ENCODE results near the gene ERBB4. TPM values are rescaled to one million over a fixed set of nuclear protein-coding genes. Genes with fewer than 3 reads are reported as not detected.

Gene ERBB4
- total RNA-seq, 1 experiment from 2014 or later, result not detected

- no peak overlapping the region for H3K4me3 Mint-ChIP-seq (ENCODE audit: unreplicated experiment)
- DNase-seq (ENCODE audit: unreplicated experiment), result no peak
- ChIA-PET CTCF (interaction anchor here (2.7 kb wide), 1 partner anchor 26 kb away, joined by 7 read pairs; no protein-coding TSS in a partner anchor), POLR2A (no interaction called here)
- no peak overlapping the region for H3K27ac Mint-ChIP-seq (ENCODE audit: low read depth, unreplicated experiment)
- H3K4me1 Mint-ChIP-seq (ENCODE audit: insufficient read depth, unreplicated experiment), result no peaks in the 10 kb centered on the region
- BruUV-seq (replicated peaks), result no TSS peak
- intact Hi-C loops (cut with micrococcal nuclease), result no loop called here
- TF ChIP-seq CTCF (IDR thresholded peaks at IDR 0.05; ENCODE audit: unreplicated experiment), result no peak
- H3K27me3 Mint-ChIP-seq (ENCODE audit: insufficient read depth, unreplicated experiment), result peaks cover 10% of the 10 kb centered on the region
- H3K36me3 Mint-ChIP-seq (ENCODE audit: insufficient read depth, unreplicated experiment), result no peaks in the 10 kb centered on the region
- H3K9me3 Mint-ChIP-seq (ENCODE audit: unreplicated experiment), result no peaks in the 10 kb centered on the region
Measured at GRCh38 chr2:211429256-211429920, 1109.2 kb downstream of the ERBB4 start.

- ChIA-PET POLR2A (no interaction called here), CTCF (no interaction called here)
- Mint-ChIP-seq H3K4me1 (ENCODE audit: insufficient read depth, unreplicated experiment) (no peaks in the 10 kb centered on the region), H3K27ac (ENCODE audit: low read depth, unreplicated experiment) (no peak overlapping the region), H3K36me3 (ENCODE audit: insufficient read depth, unreplicated experiment) (no peaks in the 10 kb centered on the region), H3K4me3 (ENCODE audit: unreplicated experiment) (no peak overlapping the region), H3K27me3 (ENCODE audit: insufficient read depth, unreplicated experiment) (peaks cover 23% of the 10 kb centered on the region), H3K9me3 (ENCODE audit: unreplicated experiment) (no peaks in the 10 kb centered on the region)
- DNase-seq (ENCODE audit: unreplicated experiment), result no peak
- intact Hi-C loops (cut with micrococcal nuclease), result no loop called here
- no peak for TF ChIP-seq CTCF (IDR thresholded peaks at IDR 0.05; ENCODE audit: unreplicated experiment)
- BruUV-seq (replicated peaks), result no TSS peak
Measured at GRCh38 chr2:211426240-211426639, 1112.4 kb downstream of the ERBB4 start.

DNA sequence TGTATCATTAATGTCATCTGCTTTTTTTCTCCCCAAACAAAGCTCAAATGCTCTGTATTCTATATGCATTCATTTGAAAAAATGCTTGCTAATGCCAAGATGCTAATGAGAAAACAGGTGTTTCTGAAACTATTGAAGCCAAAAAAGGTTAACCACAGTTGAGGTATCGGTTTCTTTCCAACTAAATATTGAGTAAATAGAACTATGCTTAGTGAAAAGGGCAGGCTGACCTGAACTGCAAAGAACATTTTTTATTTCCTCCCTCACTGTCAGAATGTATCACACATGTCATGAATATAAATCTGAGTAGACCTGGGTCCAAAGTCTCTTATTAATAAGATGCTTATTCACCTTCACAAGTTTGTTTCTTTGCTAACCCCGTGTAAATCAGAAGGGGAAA is 1115.6 kb downstream of the ERBB4 start:
- DNase-seq (ENCODE audit: unreplicated experiment), result no peak
- H3K4me1 Mint-ChIP-seq (ENCODE audit: insufficient read depth, unreplicated experiment), result no peaks in the 10 kb centered on the region
- CTCF ChIA-PET, result no interaction called here
- H3K4me3 Mint-ChIP-seq (ENCODE audit: unreplicated experiment), result no peak overlapping the region
- no peaks in the 10 kb centered on the region for H3K36me3 Mint-ChIP-seq (ENCODE audit: insufficient read depth, unreplicated experiment)
- H3K9me3 Mint-ChIP-seq (ENCODE audit: unreplicated experiment), result no peaks in the 10 kb centered on the region
- no TSS peak for BruUV-seq (replicated peaks)
- intact Hi-C loops (cut with micrococcal nuclease), result no loop called here
- H3K27me3 Mint-ChIP-seq (ENCODE audit: insufficient read depth, unreplicated experiment), result peaks cover 49% of the 10 kb centered on the region
- no peak overlapping the region for H3K27ac Mint-ChIP-seq (ENCODE audit: low read depth, unreplicated experiment)
- no peak for TF ChIP-seq CTCF (IDR thresholded peaks at IDR 0.05; ENCODE audit: unreplicated experiment)
- POLR2A ChIA-PET, result no interaction called here

GRCh38 chr2:211417544-211417943 is 1121.1 kb downstream of the ERBB4 start:
- Mint-ChIP-seq H3K27ac (ENCODE audit: low read depth, unreplicated experiment) (no peak overlapping the region), H3K4me3 (ENCODE audit: unreplicated experiment) (no peak overlapping the region), H3K9me3 (ENCODE audit: unreplicated experiment) (no peaks in the 10 kb centered on the region), H3K27me3 (ENCODE audit: insufficient read depth, unreplicated experiment) (peaks cover 40% of the 10 kb centered on the region), H3K36me3 (ENCODE audit: insufficient read depth, unreplicated experiment) (no peaks in the 10 kb centered on the region), H3K4me1 (ENCODE audit: insufficient read depth, unreplicated experiment) (no peaks in the 10 kb centered on the region)
- no peak for DNase-seq (ENCODE audit: unreplicated experiment)
- POLR2A ChIA-PET, result no interaction called here
- no peak for TF ChIP-seq CTCF (IDR thresholded peaks at IDR 0.05; ENCODE audit: unreplicated experiment)
- intact Hi-C loops (cut with micrococcal nuclease), result no loop called here
- CTCF ChIA-PET, result interaction anchor here (0.7 to 1.4 kb wide), 3 partner anchors 38 to 325 kb away, joined by 3 to 4 read pairs (median 4); no protein-coding TSS in a partner anchor
- BruUV-seq (replicated peaks), result no TSS peak
